ENCODE measurements around the gene RHOJ.

DNA sequence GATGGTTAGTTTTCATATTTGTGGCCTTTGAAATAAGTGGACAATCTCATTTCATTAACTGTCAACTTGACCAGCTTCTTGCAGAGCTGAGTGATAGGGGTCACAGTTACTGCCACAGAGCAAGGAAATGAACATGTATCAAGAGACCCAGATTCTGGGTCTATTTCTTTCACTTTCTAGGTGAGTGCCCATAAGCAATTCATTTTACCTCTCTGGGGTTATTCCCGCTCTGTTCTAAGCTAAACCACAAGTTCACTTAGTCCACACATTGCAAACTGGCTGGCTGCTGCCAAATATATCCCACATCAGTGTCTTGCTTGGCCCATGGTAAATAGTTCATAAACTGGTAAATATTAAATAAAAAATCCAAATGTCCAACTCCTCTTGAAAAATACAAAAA, 84.6 kb downstream of the RHOJ start:
- TF ChIP-seq, protein P1, sequence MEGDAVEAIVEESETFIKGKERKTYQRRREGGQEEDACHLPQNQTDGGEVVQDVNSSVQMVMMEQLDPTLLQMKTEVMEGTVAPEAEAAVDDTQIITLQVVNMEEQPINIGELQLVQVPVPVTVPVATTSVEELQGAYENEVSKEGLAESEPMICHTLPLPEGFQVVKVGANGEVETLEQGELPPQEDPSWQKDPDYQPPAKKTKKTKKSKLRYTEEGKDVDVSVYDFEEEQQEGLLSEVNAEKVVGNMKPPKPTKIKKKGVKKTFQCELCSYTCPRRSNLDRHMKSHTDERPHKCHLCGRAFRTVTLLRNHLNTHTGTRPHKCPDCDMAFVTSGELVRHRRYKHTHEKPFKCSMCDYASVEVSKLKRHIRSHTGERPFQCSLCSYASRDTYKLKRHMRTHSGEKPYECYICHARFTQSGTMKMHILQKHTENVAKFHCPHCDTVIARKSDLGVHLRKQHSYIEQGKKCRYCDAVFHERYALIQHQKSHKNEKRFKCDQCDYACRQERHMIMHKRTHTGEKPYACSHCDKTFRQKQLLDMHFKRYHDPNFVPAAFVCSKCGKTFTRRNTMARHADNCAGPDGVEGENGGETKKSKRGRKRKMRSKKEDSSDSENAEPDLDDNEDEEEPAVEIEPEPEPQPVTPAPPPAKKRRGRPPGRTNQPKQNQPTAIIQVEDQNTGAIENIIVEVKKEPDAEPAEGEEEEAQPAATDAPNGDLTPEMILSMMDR (conservative IDR thresholded peaks at IDR 0.05; ENCODE audit: low read depth in 2 of 2) = no peak
- no peak for TF ChIP-seq EZH2 (IDR thresholded peaks at IDR 0.05; ENCODE audit: low read depth, unreplicated experiment)
- TF ChIP-seq POLR2AphosphoS5 (IDR thresholded peaks at IDR 0.05; ENCODE audit: low read depth) = no peak
- TF ChIP-seq EZH2phosphoT487 (IDR thresholded peaks at IDR 0.05; ENCODE audit: unreplicated experiment) = no peak
- TF ChIP-seq CREB1 (CRISPR knock-in tag; IDR thresholded peaks at IDR 0.05; ENCODE audit: low read depth) = no peak
- TF ChIP-seq, protein P2, sequence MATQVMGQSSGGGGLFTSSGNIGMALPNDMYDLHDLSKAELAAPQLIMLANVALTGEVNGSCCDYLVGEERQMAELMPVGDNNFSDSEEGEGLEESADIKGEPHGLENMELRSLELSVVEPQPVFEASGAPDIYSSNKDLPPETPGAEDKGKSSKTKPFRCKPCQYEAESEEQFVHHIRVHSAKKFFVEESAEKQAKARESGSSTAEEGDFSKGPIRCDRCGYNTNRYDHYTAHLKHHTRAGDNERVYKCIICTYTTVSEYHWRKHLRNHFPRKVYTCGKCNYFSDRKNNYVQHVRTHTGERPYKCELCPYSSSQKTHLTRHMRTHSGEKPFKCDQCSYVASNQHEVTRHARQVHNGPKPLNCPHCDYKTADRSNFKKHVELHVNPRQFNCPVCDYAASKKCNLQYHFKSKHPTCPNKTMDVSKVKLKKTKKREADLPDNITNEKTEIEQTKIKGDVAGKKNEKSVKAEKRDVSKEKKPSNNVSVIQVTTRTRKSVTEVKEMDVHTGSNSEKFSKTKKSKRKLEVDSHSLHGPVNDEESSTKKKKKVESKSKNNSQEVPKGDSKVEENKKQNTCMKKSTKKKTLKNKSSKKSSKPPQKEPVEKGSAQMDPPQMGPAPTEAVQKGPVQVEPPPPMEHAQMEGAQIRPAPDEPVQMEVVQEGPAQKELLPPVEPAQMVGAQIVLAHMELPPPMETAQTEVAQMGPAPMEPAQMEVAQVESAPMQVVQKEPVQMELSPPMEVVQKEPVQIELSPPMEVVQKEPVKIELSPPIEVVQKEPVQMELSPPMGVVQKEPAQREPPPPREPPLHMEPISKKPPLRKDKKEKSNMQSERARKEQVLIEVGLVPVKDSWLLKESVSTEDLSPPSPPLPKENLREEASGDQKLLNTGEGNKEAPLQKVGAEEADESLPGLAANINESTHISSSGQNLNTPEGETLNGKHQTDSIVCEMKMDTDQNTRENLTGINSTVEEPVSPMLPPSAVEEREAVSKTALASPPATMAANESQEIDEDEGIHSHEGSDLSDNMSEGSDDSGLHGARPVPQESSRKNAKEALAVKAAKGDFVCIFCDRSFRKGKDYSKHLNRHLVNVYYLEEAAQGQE (IDR thresholded peaks at IDR 0.05; ENCODE audit: unreplicated experiment) = no peak
- no peak for TF ChIP-seq NANOG (IDR thresholded peaks at IDR 0.05; ENCODE audit: borderline replicate concordance)
- TF ChIP-seq JUNB (IDR thresholded peaks at IDR 0.05; ENCODE audit: unreplicated experiment) = no peak
- no peak for TF ChIP-seq STAT1 (IDR thresholded peaks at IDR 0.05; ENCODE audit: unreplicated experiment)
- TF ChIP-seq, protein P3, sequence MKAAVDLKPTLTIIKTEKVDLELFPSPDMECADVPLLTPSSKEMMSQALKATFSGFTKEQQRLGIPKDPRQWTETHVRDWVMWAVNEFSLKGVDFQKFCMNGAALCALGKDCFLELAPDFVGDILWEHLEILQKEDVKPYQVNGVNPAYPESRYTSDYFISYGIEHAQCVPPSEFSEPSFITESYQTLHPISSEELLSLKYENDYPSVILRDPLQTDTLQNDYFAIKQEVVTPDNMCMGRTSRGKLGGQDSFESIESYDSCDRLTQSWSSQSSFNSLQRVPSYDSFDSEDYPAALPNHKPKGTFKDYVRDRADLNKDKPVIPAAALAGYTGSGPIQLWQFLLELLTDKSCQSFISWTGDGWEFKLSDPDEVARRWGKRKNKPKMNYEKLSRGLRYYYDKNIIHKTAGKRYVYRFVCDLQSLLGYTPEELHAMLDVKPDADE (IDR thresholded peaks at IDR 0.05) = no peak
- TF ChIP-seq, protein P4, sequence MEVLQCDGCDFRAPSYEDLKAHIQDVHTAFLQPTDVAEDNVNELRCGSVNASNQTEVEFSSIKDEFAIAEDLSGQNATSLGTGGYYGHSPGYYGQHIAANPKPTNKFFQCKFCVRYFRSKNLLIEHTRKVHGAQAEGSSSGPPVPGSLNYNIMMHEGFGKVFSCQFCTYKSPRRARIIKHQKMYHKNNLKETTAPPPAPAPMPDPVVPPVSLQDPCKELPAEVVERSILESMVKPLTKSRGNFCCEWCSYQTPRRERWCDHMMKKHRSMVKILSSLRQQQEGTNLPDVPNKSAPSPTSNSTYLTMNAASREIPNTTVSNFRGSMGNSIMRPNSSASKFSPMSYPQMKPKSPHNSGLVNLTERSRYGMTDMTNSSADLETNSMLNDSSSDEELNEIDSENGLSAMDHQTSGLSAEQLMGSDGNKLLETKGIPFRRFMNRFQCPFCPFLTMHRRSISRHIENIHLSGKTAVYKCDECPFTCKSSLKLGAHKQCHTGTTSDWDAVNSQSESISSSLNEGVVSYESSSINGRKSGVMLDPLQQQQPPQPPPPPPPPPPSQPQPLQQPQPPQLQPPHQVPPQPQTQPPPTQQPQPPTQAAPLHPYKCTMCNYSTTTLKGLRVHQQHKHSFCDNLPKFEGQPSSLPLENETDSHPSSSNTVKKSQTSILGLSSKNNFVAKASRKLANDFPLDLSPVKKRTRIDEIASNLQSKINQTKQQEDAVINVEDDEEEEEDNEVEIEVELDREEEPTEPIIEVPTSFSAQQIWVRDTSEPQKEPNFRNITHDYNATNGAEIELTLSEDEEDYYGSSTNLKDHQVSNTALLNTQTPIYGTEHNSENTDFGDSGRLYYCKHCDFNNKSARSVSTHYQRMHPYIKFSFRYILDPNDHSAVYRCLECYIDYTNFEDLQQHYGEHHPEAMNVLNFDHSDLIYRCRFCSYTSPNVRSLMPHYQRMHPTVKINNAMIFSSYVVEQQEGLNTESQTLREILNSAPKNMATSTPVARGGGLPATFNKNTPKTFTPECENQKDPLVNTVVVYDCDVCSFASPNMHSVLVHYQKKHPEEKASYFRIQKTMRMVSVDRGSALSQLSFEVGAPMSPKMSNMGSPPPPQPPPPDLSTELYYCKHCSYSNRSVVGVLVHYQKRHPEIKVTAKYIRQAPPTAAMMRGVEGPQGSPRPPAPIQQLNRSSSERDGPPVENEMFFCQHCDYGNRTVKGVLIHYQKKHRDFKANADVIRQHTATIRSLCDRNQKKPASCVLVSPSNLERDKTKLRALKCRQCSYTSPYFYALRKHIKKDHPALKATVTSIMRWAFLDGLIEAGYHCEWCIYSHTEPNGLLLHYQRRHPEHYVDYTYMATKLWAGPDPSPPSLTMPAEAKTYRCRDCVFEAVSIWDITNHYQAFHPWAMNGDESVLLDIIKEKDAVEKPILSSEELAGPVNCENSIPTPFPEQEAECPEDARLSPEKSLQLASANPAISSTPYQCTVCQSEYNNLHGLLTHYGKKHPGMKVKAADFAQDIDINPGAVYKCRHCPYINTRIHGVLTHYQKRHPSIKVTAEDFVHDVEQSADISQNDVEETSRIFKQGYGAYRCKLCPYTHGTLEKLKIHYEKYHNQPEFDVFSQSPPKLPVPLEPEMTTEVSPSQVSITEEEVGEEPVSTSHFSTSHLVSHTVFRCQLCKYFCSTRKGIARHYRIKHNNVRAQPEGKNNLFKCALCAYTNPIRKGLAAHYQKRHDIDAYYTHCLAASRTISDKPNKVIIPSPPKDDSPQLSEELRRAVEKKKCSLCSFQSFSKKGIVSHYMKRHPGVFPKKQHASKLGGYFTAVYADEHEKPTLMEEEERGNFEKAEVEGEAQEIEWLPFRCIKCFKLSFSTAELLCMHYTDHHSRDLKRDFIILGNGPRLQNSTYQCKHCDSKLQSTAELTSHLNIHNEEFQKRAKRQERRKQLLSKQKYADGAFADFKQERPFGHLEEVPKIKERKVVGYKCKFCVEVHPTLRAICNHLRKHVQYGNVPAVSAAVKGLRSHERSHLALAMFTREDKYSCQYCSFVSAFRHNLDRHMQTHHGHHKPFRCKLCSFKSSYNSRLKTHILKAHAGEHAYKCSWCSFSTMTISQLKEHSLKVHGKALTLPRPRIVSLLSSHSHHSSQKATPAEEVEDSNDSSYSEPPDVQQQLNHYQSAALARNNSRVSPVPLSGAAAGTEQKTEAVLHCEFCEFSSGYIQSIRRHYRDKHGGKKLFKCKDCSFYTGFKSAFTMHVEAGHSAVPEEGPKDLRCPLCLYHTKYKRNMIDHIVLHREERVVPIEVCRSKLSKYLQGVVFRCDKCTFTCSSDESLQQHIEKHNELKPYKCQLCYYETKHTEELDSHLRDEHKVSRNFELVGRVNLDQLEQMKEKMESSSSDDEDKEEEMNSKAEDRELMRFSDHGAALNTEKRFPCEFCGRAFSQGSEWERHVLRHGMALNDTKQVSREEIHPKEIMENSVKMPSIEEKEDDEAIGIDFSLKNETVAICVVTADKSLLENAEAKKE (CRISPR knock-in tag; IDR thresholded peaks at IDR 0.05) = no peak
